H9 (cell line): ENCODE measurements around the gene RILPL2. TPM values are rescaled to one million over a fixed set of nuclear protein-coding genes. Genes with fewer than 3 reads are reported as not detected.
A peak's percentile ranks its signal among the peaks of the same experiment; 100 is the strongest.

Source experiments
- DNase-seq: peaks from one replicate; pipeline ENCODE4 v3.0.0-alpha.2; 2017
- H2AFZ ChIP-seq: one replicate; pipeline ENCODE4 v1.6.1; 2013; ENCODE audit warnings: mild to moderate bottlenecking, low read length, control low read depth, moderate library complexity
- H2AK5ac ChIP-seq: 2 replicates; pipeline ENCODE4 v1.6.1; 2013; ENCODE audit warnings: low read length, control low read depth, mixed read lengths; ENCODE audit not compliant: insufficient read length
- H2BK120ac ChIP-seq: one replicate; pipeline ENCODE4 v1.6.1; 2013; ENCODE audit warnings: low read depth, mild to moderate bottlenecking, low read length, control low read depth, inconsistent platforms; ENCODE audit not compliant: poor library complexity, severe bottlenecking
- H2BK12ac ChIP-seq: 2 replicates; pipeline ENCODE4 v1.6.1; 2013; ENCODE audit warnings: low read length, control low read depth, mixed read lengths, low read depth; ENCODE audit not compliant: insufficient read length
- H2BK15ac ChIP-seq: 2 replicates; pipeline ENCODE4 v1.6.1; 2013; ENCODE audit warnings: low read depth, low read length, control low read depth
- H2BK20ac ChIP-seq: one replicate; pipeline ENCODE4 v1.6.1; 2013; ENCODE audit warnings: low read depth, mild to moderate bottlenecking, low read length, control low read depth, inconsistent platforms; ENCODE audit not compliant: poor library complexity, severe bottlenecking
- H2BK5ac ChIP-seq: 2 replicates; pipeline ENCODE4 v1.6.1; 2013; ENCODE audit warnings: low read length, control low read depth, mixed read lengths; ENCODE audit not compliant: insufficient read length
- H3K14ac ChIP-seq: 2 replicates; pipeline ENCODE4 v1.6.1; 2013; ENCODE audit warnings: low read length, control low read depth; ENCODE audit not compliant: insufficient read depth
- H3K18ac ChIP-seq: 2 replicates; pipeline ENCODE4 v1.6.1; 2013; ENCODE audit warnings: low read depth, mild to moderate bottlenecking, mixed read lengths, low read length, control low read depth; ENCODE audit not compliant: insufficient read length
- H3K23ac ChIP-seq: 2 replicates; pipeline ENCODE4 v1.6.1; 2013; ENCODE audit warnings: low read length, control low read depth, mixed read lengths, low read depth; ENCODE audit not compliant: insufficient read length
- H3K23me2 ChIP-seq: 2 replicates; pipeline ENCODE4 v1.6.1; 2013; ENCODE audit warnings: low read depth, mild to moderate bottlenecking, mixed read lengths, low read length, control low read depth; ENCODE audit not compliant: insufficient read length, poor library complexity, severe bottlenecking
- H3K27ac ChIP-seq: 2 replicates; pipeline ENCODE4 v1.5.1; 2013; ENCODE audit warnings: low read length, control low read depth, mixed read lengths, low read depth; ENCODE audit not compliant: insufficient read length
- H3K27me3 ChIP-seq: 2 replicates; pipeline ENCODE4 v1.6.1; 2013; ENCODE audit warnings: low read length, control low read depth, inconsistent platforms; ENCODE audit not compliant: insufficient read depth
- H3K4ac ChIP-seq: 2 replicates; pipeline ENCODE4 v1.6.1; 2013; ENCODE audit warnings: low read depth, mild to moderate bottlenecking, control low read depth, inconsistent platforms, low read length, moderate library complexity
- H3K4me1 ChIP-seq: 2 replicates; pipeline ENCODE4 v1.6.1; 2013; ENCODE audit warnings: low read length, control low read depth, inconsistent platforms; ENCODE audit not compliant: insufficient read depth
- H3K4me2 ChIP-seq: 2 replicates; pipeline ENCODE4 v1.6.1; 2013; ENCODE audit warnings: low read length, control low read depth, mixed read lengths; ENCODE audit not compliant: insufficient read length, insufficient read depth
- H3K56ac ChIP-seq: 2 replicates; pipeline ENCODE4 v1.6.1; 2013; ENCODE audit warnings: low read depth, mild to moderate bottlenecking, mixed read lengths, low read length, control low read depth; ENCODE audit not compliant: insufficient read length
- H3K79me1 ChIP-seq: 2 replicates; pipeline ENCODE4 v1.6.1; 2013; ENCODE audit warnings: low read depth, mild to moderate bottlenecking, moderate library complexity, low read length, control low read depth, inconsistent platforms; ENCODE audit not compliant: insufficient read depth, poor library complexity, severe bottlenecking
- H3K79me2 ChIP-seq: 2 replicates; pipeline ENCODE4 v1.6.1; 2013; ENCODE audit warnings: low read length, control low read depth, inconsistent platforms; ENCODE audit not compliant: insufficient read depth
- H3K9ac ChIP-seq: 2 replicates; pipeline ENCODE4 v1.6.1; 2013; ENCODE audit warnings: low read length, control low read depth, mixed read lengths; ENCODE audit not compliant: insufficient read length; ENCODE audit errors: extremely low read depth
- H3K9me3 ChIP-seq: one replicate; pipeline ENCODE4 v1.6.1; 2013; ENCODE audit warnings: low read depth, low read length, inconsistent platforms; ENCODE audit not compliant: control insufficient read depth
- H3T11ph ChIP-seq: one replicate; pipeline ENCODE4 v1.6.1; 2013; ENCODE audit warnings: mild to moderate bottlenecking, low read length, control low read depth, inconsistent platforms
- H4K20me1 ChIP-seq: one replicate; pipeline ENCODE4 v1.6.1; 2013; ENCODE audit not compliant: control insufficient read depth, insufficient read length, insufficient read depth
- H4K5ac ChIP-seq: 2 replicates; pipeline ENCODE4 v1.6.1; 2013; ENCODE audit warnings: low read depth, mild to moderate bottlenecking, mixed read lengths, low read length, control low read depth; ENCODE audit not compliant: insufficient read length
- H4K8ac ChIP-seq: replicated peaks from 2 replicates; pipeline ENCODE4 v1.6.1; 2013; ENCODE audit warnings: low read length, control low read depth, mixed read lengths, low read depth; ENCODE audit not compliant: insufficient read length
- H4K91ac ChIP-seq: 2 replicates; pipeline ENCODE4 v1.6.1; 2013; ENCODE audit warnings: low read depth, mild to moderate bottlenecking, moderate library complexity, mixed read lengths, low read length, control low read depth; ENCODE audit not compliant: insufficient read length
- H3K27ac Mint-ChIP-seq, 3 experiments: 2 replicates in 2 of 3; 3 replicates in 1 of 3; pipeline ENCODE4 v1.8.0; 2020 to 2021; ENCODE audit warnings: mixed read lengths in 3 of 3, mild to moderate bottlenecking in 1 of 3, moderate library complexity in 1 of 3
- H3K27me3 Mint-ChIP-seq: 2 replicates; pipeline ENCODE4 v1.8.0; 2021; ENCODE audit warnings: low read depth, mild to moderate bottlenecking, moderate library complexity, mixed read lengths
- H3K36me3 Mint-ChIP-seq, 3 experiments: 2 replicates in 2 of 3; 3 replicates in 1 of 3; pipeline ENCODE4 v1.8.0; 2020 to 2021; ENCODE audit warnings: low read depth in 3 of 3, mixed read lengths in 3 of 3; ENCODE audit not compliant: insufficient read depth in 1 of 3
- H3K4me1 Mint-ChIP-seq, 2 experiments: 2 replicates each; pipeline ENCODE4 v1.8.0; 2020; ENCODE audit warnings: mixed read lengths in 2 of 2
- H3K4me3 Mint-ChIP-seq, 2 experiments: 2 replicates in 1 of 2; 3 replicates in 1 of 2; pipeline ENCODE4 v1.8.0; 2020 to 2021; ENCODE audit warnings: mild to moderate bottlenecking in 2 of 2, mixed read lengths in 2 of 2, moderate library complexity in 1 of 2
- H3K9me3 Mint-ChIP-seq, 2 experiments: 2 replicates in 1 of 2; 3 replicates in 1 of 2; pipeline ENCODE4 v1.8.0; 2020; ENCODE audit warnings: mild to moderate bottlenecking in 2 of 2, mixed read lengths in 2 of 2, moderate library complexity in 1 of 2
- CTCF ChIP-seq: fragments of 200-600 bp; sonication (generic); conservative IDR thresholded peaks from 3 replicates; pipeline ENCODE4 v1.8.0; 2021; ENCODE audit warnings: antibody characterized with exemption, mild to moderate bottlenecking
- WGBS: extraction: QIAGEN DNeasy Blood & Tissue Kit; methylation state at CpG from one replicate; pipeline ENCODE4 v1.1.7; 2013; ENCODE audit warnings: missing lambda C conversion rate, low lambda C conversion rate, mixed read lengths; ENCODE audit not compliant: insufficient read length; ENCODE audit errors: extremely low coverage; 5-methylcytosine and 5-hydroxymethylcytosine counted together
- total RNA-seq: library from RNA; stranded (reverse); gene quantifications from 2 replicates; pipeline ENCODE4 v1.2.1, GENCODE V29; 2021

Gene RILPL2
- total RNA-seq, 1 experiment from 2014 or later: 1.4 TPM

DNA sequence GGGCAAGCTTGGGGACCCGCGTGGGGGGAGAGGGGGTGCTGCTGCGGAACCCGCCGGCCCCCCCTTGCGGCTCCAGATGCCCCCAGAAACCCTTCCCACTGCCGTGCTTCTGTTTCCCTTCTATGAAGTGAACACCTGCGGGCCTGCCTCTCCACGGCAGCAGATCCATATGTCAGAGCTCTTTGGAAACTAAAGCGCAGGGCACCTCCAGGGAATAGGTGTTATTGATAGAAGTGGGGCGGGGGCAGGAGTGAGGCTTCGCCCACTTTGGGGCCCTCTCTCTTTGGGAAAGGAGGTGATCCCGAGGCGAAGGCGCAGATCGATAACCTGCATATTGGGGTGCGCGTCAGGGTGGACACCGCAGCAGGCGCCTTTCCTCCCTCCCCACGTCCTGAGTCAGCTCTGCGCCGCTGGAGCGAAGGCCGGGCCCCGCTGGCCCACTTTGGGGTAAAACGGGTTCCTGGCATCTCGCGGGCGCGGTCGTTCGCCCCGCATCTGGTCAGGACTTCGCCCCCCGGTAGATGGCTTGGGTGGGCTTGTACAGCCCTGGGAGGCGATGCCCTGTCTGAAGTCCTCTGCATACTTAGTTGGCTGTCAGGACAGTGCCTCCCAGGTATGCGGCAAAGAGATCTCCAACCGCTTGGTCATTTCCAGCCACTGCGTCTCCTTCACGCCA lies 52.0 kb downstream of the RILPL2 start:
- Histone ChIP-seq H2AK5ac (no peak overlapping the region), H3K23me2 (peaks cover 6% of the 10 kb centered on the region), H3K23ac (no peak overlapping the region), H2BK12ac (no peak overlapping the region), H3K14ac (no peak overlapping the region; the same call in 1 of the 2 replicates), H3K9me3 (no peaks in the 10 kb centered on the region), H4K5ac (no peak overlapping the region), H3K9ac (peak overlapping the region; percentile 42), H3K56ac (no peak overlapping the region), H2BK15ac (no peak overlapping the region; the same call in 1 of the 2 replicates), H2BK5ac (no peak overlapping the region), H3K4me2 (peak overlapping the region; percentile 94), H4K20me1 (no peaks in the 10 kb centered on the region), H4K8ac (no peak overlapping the region), H2BK120ac (no peak overlapping the region), H3T11ph (no peak overlapping the region), H3K4me1 (peaks cover 3% of the 10 kb centered on the region; the same call in 1 of the 2 replicates), H3K27ac (no peak overlapping the region), H3K4ac (no peak overlapping the region), H3K18ac (peak overlapping the region; percentile 21), H3K79me1 (no peaks in the 10 kb centered on the region), H3K79me2 (no peaks in the 10 kb centered on the region), H4K91ac (no peak overlapping the region), H3K27me3 (no peaks in the 10 kb centered on the region; the same call in 1 of the 2 replicates), H2AFZ (no peak overlapping the region), H2BK20ac (no peak overlapping the region)
- Mint-ChIP-seq H3K36me3 (no peaks in the 10 kb centered on the region), H3K27me3 (peaks cover 37% of the 10 kb centered on the region), H3K4me3 (peak overlapping the region; percentile 84 to 90), H3K9me3 (no peaks in the 10 kb centered on the region), H3K27ac (no peak overlapping the region; a peak in 1 of 7 replicates), H3K4me1 (peaks cover 6 to 7% of the 10 kb centered on the region in 2 experiments)
- WGBS: no CpG with 5 or more reads among the region's 41 CpGs
- no peak for DNase-seq
- TF ChIP-seq CTCF: no peak
